NCI-H2029 treated with DMSO at 0.1 percent for 48 hours (cell line): ENCODE results near the gene SLFN12L.
"Not testable (repeated sequence)": the region's sequence is repeated elsewhere in the genome, so short reads cannot be mapped to it uniquely, and the experiment has no call there.

Source experiments
- DNase-seq: peaks from one replicate; lab custom pipeline; 2025; lab: John Stamatoyannopoulos, UW

Gene SLFN12L

GRCh38 chr17:35537601-35538141, at the start of gene SLFN12L:
SLFN12L (minus strand) TSS chr17:35537678; CDS start chr17:35522364, 15,314 bp downstream.
- DNase-seq = no peak

- no peak for DNase-seq
Observed at GRCh38 chr17:35586569-35587073, 49.1 kb upstream of the SLFN12L start.

GRCh38 chr17:35584061-35584460, 46.6 kb upstream of the SLFN12L start:
- DNase-seq = no peak

GRCh38 chr17:35578929-35579432, 41.5 kb upstream of the SLFN12L start:
- DNase-seq = no peak

GRCh38 chr17:35578197-35578928, 40.9 kb upstream of the SLFN12L start, which contains the start of gene PEX12:
PEX12 (minus strand) TSS chr17:35578571; CDS start chr17:35578021, 550 bp downstream.
- DNase-seq = peak; percentile 79

- DNase-seq = no peak
Observed at GRCh38 chr17:35577830-35578196, 40.3 kb upstream of the SLFN12L start.

- DNase-seq = no peak
Observed at GRCh38 chr17:35575759-35576158, 38.3 kb upstream of the SLFN12L start.

GRCh38 chr17:35569405-35569804, 31.9 kb upstream of the SLFN12L start:
- no peak for DNase-seq

- no peak for DNase-seq
Observed at GRCh38 chr17:35568561-35568960, 31.1 kb upstream of the SLFN12L start.

GRCh38 chr17:35566968-35567367, 29.5 kb upstream of the SLFN12L start:
- DNase-seq = no peak

- DNase-seq = not testable (repeated sequence)
Observed at GRCh38 chr17:35563181-35563580, 25.7 kb upstream of the SLFN12L start.

GRCh38 chr17:35560703-35561102, 23.2 kb upstream of the SLFN12L start, which contains the start of gene SLFN14:
SLFN14 (minus strand) TSS chr17:35560819; CDS start chr17:35558062, 2,757 bp downstream.
- no peak for DNase-seq

GRCh38 chr17:35559495-35560210, 22.2 kb upstream of the SLFN12L start:
- DNase-seq = no peak

GRCh38 chr17:35557353-35557752, 19.9 kb upstream of the SLFN12L start:
- DNase-seq = no peak

GRCh38 chr17:35555691-35556090, 18.2 kb upstream of the SLFN12L start:
- DNase-seq = no peak

GRCh38 chr17:35554668-35555067, 17.2 kb upstream of the SLFN12L start:
- no peak for DNase-seq

GRCh38 chr17:35553310-35553709, 15.8 kb upstream of the SLFN12L start:
- no peak for DNase-seq

GRCh38 chr17:35548978-35549377, 11.5 kb upstream of the SLFN12L start:
- DNase-seq = no peak

GRCh38 chr17:35548208-35548810, 10.8 kb upstream of the SLFN12L start:
- DNase-seq = no peak

- DNase-seq = no peak
Observed at GRCh38 chr17:35546487-35546886, 9.0 kb upstream of the SLFN12L start.

GRCh38 chr17:35545150-35545549, 7.7 kb upstream of the SLFN12L start:
- no peak for DNase-seq

GRCh38 chr17:35543856-35544255, 6.4 kb upstream of the SLFN12L start:
- no peak for DNase-seq
